Esophagus muscularis mucosa (tissue), 4 donors: ENCODE measurements around the gene COX7A2. TPM values are rescaled to one million over a fixed set of nuclear protein-coding genes. Genes with fewer than 3 reads are reported as not detected.

Source experiments
- DNase-seq: peaks from one replicate; pipeline ENCODE4 v3.0.0-alpha.2; 2017; ENCODE audit errors: extremely low spot score
- H3K27ac ChIP-seq, 4 donors: fragments of 200-600 bp; sonication (generic); replicated peaks in 1 of 4; 1 replicate in 3 of 4; 2 replicates in 1 of 4; pipeline ENCODE4 v1.5.1; 2016 to 2019; ENCODE audit warnings: mild to moderate bottlenecking in 1 of 4
- H3K27me3 ChIP-seq, 4 donors: fragments of 200-600 bp; sonication (generic); one replicate each; pipeline versions ENCODE4 v1.5.1 to v1.6.0; 2016 to 2019
- H3K36me3 ChIP-seq, 4 donors: fragments of 200-600 bp; sonication (generic); one replicate each; pipeline ENCODE4 v1.5.1; 2016 to 2019
- H3K4me1 ChIP-seq, 4 donors: fragments of 200-600 bp; sonication (generic); one replicate each; pipeline ENCODE4 v1.5.1; 2016 to 2019
- H3K4me3 ChIP-seq, 4 donors: fragments of 200-600 bp; sonication (generic); 1 replicate in 2 of 4; 2 replicates in 2 of 4; pipeline ENCODE4 v1.5.1; 2016 to 2019; ENCODE audit warnings: mild to moderate bottlenecking in 4 of 4, moderate library complexity in 1 of 4
- H3K9me3 ChIP-seq, 4 donors: fragments of 200-600 bp; sonication (generic); 1 replicate in 3 of 4; 2 replicates in 1 of 4; pipeline ENCODE4 v1.5.1; 2016 to 2019
- EP300 ChIP-seq: sonication (generic); formaldehyde crosslinking; IDR thresholded peaks from one replicate; pipeline ENCODE4 v1.6.1; 2017; ENCODE audit warnings: antibody characterized with exemption
- POLR2A ChIP-seq: fragments of 450-650 bp; IDR thresholded peaks from one replicate; pipeline ENCODE4 v1.6.1; 2017; ENCODE audit warnings: antibody characterized with exemption, moderate library complexity, mild to moderate bottlenecking, low read depth
- POLR2AphosphoS5 ChIP-seq, 2 donors: sonication (generic); formaldehyde crosslinking; IDR thresholded peaks; one replicate each; pipeline ENCODE4 v1.6.1; 2017; ENCODE audit warnings: antibody characterized with exemption in 2 of 2
- WGBS: methylation state at CpG from one replicate; pipeline ENCODE4 v1.1.5; 2018; 5-methylcytosine and 5-hydroxymethylcytosine counted together
- intact Hi-C: fragments of 100-400 bp; cut with DNase I; formaldehyde crosslinking; loops from one replicate; pipeline ENCODE4 v1.15.1; 2023
- total RNA-seq, 4 donors: library from RNA; depleted of rRNA; stranded (reverse); fragments of >200 nt; gene quantifications; one replicate each; pipeline versions ENCODE4 v1.1.0 to v1.2.1, GENCODE V29; 2016
- TF ChIP-seq, protein P1 (sequence below), 3 experiments: fragments of 200-600 bp in 2 of 3; fragments of 450-650 bp in 1 of 3; sonication (generic) in 2 of 3; IDR thresholded peaks; one replicate each; pipeline ENCODE4 v1.5.1; 2017 to 2019; ENCODE audit warnings: antibody characterized with exemption in 3 of 3, mild to moderate bottlenecking in 2 of 3, moderate library complexity in 1 of 3

The COX7A2 gene
- total RNA-seq, 4 donors from 2014 or later = 126 to 480 (median 300) TPM

- H3K27me3 ChIP-seq = no peaks in the 10 kb centered on the region
- H3K9me3 ChIP-seq = no peaks in the 10 kb centered on the region
- H3K36me3 ChIP-seq = no peaks in the 10 kb centered on the region
- TF ChIP-seq POLR2AphosphoS5 (IDR thresholded peaks at IDR 0.05) (no peak), EP300 (no peak), POLR2A (no peak)
- TF ChIP-seq, protein P1, sequence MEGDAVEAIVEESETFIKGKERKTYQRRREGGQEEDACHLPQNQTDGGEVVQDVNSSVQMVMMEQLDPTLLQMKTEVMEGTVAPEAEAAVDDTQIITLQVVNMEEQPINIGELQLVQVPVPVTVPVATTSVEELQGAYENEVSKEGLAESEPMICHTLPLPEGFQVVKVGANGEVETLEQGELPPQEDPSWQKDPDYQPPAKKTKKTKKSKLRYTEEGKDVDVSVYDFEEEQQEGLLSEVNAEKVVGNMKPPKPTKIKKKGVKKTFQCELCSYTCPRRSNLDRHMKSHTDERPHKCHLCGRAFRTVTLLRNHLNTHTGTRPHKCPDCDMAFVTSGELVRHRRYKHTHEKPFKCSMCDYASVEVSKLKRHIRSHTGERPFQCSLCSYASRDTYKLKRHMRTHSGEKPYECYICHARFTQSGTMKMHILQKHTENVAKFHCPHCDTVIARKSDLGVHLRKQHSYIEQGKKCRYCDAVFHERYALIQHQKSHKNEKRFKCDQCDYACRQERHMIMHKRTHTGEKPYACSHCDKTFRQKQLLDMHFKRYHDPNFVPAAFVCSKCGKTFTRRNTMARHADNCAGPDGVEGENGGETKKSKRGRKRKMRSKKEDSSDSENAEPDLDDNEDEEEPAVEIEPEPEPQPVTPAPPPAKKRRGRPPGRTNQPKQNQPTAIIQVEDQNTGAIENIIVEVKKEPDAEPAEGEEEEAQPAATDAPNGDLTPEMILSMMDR (IDR thresholded peaks at IDR 0.05) = no peak
- no peak overlapping the region for H3K27ac ChIP-seq
- DNase-seq = no peak
- WGBS = 28% methylated on average over 3 of the region's 3 CpGs
- H3K4me3 ChIP-seq = no peak overlapping the region
- intact Hi-C loops = loop anchor here (5.0 to 10.0 kb wide), 4 partner anchors 867 to 1535 kb away; no protein-coding TSS in a partner anchor
- peaks cover 28 to 35% (median 31%) of the 10 kb centered on the region in 4 donors for H3K4me1 ChIP-seq
Measured at GRCh38 chr6:75211920-75212590, 31.5 kb downstream of the COX7A2 start.

DNA sequence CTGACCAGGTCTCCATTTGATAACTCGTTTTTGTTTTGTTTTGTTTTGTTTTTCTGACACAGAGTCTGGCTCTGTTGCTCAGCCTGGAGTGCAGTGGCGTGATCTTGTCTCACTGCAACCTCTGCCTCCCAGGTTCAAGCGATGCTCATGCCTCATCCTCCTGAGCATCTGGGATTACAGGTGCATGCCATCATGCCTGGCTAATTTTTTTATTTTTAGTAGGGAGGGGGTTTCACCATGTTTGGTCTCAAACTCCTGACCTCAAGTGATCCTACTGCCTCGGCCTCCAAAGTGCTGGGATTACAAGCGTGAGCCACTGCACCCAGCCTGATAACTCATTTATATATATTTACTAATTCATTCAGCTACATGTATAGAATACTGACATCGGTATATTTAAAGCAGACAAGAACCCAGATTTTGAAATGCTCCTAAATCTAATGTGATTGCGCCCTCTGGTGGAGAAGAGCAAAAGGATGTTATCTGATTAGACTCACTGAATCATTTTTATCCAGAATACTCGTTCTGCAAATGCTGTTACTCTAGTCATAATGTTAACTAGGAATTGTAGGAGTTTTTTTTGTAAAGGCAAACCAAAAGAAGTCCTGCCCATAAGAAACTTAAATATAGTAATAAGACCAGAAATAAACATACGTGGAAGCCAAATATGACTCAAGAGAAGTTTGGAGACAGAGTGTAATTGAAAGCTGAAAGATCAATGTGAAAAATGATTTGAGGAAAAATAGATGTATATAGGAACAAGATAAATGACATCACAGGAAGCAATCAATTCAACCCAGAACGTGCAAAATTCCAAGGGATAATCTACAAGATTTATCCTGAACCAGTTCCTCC lies 32.5 kb downstream of the COX7A2 start:
- Histone ChIP-seq H3K36me3 (no peaks in the 10 kb centered on the region), H3K27ac (no peak overlapping the region), H3K4me3 (no peak overlapping the region), H3K4me1 (peaks cover 36 to 38% (median 37%) of the 10 kb centered on the region in 4 donors), H3K9me3 (no peaks in the 10 kb centered on the region), H3K27me3 (peaks cover 0 to 4% (median 0%) of the 10 kb centered on the region in 4 donors)
- WGBS = 23% methylated on average over 10 of the region's 10 CpGs
- intact Hi-C loops = loop anchor here (5.0 to 10.0 kb wide), 4 partner anchors 866 to 1534 kb away; no protein-coding TSS in a partner anchor
- no peak for TF ChIP-seq POLR2A
- TF ChIP-seq, protein P1 (IDR thresholded peaks at IDR 0.05) = peak; percentile 68 to 79 (median 74)
- DNase-seq = no peak

GRCh38 chr6:75209184-75209723 lies 34.3 kb downstream of the COX7A2 start:
- TF ChIP-seq POLR2A (no peak), EP300 (no peak), POLR2AphosphoS5 (IDR thresholded peaks at IDR 0.05) (no peak)
- TF ChIP-seq, protein P1 (IDR thresholded peaks at IDR 0.05) = no peak
- no peaks in the 10 kb centered on the region for H3K36me3 ChIP-seq
- H3K9me3 ChIP-seq = no peaks in the 10 kb centered on the region
- H3K27me3 ChIP-seq = peaks cover 0 to 6% (median 0%) of the 10 kb centered on the region in 4 donors
- DNase-seq = no peak
- H3K4me1 ChIP-seq = peaks cover 42 to 54% (median 52%) of the 10 kb centered on the region in 4 donors
- H3K27ac ChIP-seq = peak overlapping the region in 1 of 4 donors; percentile 93
- H3K4me3 ChIP-seq = no peak overlapping the region
- intact Hi-C loops = loop anchor here (1.0 to 10.0 kb wide), 4 partner anchors 444 to 1354 kb away; no protein-coding TSS in a partner anchor
- 33% methylated on average over 7 of the region's 7 CpGs for WGBS

DNA sequence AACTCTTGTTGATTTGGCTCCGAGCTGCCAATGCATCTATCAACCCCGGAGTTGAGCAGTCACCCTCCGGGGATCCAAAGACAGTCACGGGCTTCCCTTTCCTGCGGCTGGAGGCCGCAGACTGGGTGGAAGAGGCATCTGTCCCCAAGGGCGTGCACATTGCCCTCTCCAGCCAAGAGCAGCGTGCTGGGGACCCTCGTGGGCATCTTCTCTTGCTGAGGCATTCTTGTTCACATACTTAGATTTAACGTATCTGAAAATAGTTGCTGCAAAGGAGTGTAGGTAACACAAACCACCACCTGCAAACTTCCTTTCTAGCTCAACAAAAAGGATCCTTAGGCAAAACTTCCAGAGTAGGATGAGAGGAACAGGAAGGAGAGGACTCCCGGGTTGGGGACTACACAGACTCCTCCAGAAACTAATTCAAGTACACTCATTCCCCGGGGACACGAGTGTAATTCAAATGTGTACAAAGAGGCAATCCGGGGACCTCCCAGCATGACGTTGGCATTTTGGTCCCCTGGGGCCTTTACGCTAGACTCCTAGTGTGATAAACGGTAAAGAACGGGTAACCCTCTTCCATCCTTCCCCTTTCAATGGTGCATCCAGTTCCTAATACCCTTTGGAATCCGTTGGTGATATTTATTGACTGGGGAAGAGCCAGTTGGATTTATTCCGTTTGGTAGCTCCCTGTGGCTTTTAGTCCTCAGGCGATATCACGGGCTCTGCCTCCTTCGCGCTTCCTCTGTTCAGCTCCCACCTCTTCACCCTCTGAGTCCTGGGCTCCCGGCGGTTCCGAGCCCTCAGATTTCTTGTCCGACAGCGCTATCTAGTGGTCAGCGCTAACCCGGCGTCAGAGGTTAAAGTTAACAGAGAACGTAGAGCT lies 35.1 kb downstream of the COX7A2 start:
- peak overlapping the region; percentile 29 to 85 (median 42) for H3K4me3 ChIP-seq
- peaks cover 44 to 60% (median 55%) of the 10 kb centered on the region in 4 donors for H3K4me1 ChIP-seq
- no peak for DNase-seq
- peaks cover 0 to 6% (median 0%) of the 10 kb centered on the region in 4 donors for H3K27me3 ChIP-seq
- intact Hi-C loops = loop anchor here (1.0 to 10.0 kb wide), 4 partner anchors 444 to 1354 kb away; no protein-coding TSS in a partner anchor
- 15% methylated on average over 32 of the region's 33 CpGs for whole genome bisulfite sequencing
- H3K36me3 ChIP-seq = no peaks in the 10 kb centered on the region
- TF ChIP-seq POLR2AphosphoS5 (IDR thresholded peaks at IDR 0.05) (peak in 1 of 2 donors; percentile 47), EP300 (no peak)
- TF ChIP-seq, protein P1 (IDR thresholded peaks at IDR 0.05) = peak; percentile 87 to 89 (median 88)
- peak overlapping the region; percentile 28 to 95 (median 77) for H3K27ac ChIP-seq
- H3K9me3 ChIP-seq = no peaks in the 10 kb centered on the region
